ENCODE measurements around the gene MYH14.

The MYH14 gene

DNA sequence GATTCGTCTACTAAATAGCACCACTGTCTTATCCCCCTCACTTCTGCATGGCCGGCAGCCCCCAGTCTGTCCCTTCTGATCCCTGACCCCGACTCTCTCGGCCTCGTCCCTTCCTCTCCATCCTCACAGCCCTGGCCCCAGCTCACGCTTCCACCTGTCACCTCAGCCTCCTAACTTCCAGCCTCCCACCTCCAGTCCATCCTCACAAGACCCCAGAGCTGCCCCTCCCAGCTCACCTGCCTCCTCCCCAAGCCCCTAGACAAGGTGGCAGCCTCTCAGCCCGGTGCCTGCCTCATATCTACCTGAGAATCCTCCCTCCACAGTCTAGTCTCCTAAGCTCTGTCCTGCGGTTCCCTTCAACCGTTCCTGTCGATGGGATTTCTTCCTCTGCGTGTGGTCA, 115.7 kb downstream of the MYH14 start:
- 96% methylated on average over 11 of the region's 11 CpGs for WGBS (ENCODE audit: insufficient coverage)

DNA sequence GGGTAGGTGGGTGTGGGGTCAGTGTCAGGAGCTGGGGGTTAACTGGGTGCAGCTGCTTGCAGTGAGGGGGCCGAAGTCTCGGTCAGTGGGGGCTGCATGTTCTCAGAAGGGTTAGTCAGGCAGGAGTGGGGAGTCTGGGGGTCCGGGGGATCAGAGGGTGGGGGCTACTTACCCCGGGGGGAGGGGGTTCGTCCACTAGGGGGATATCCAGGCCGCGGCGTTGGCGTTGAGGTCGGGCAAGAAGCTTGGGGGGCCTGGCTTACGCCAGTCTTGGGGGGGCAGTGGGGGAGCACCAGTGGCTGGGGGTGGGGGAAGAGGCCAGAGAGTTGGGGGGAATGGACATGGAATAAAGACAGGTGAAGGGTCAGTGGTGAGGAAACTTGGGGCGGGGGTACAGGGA, 116.6 kb downstream of the MYH14 start:
- H3K9me3 ChIP-seq (ENCODE audit: control extremely low read depth in 1 of 5, control insufficient read depth in 4 of 5, insufficient read depth in 2 of 5, low read depth in 1 of 5, low read length in 4 of 5): peaks cover 0 to 7% (median 0%) of the 10 kb centered on the region in 5 experiments
- POLR2A ChIA-PET: no interaction called here
- no peaks in the 10 kb centered on the region for H3K36me3 ChIP-seq (ENCODE audit: control insufficient read depth in 4 of 4, insufficient read depth in 4 of 4, low read length in 3 of 4)
- no CpG with 5 or more reads among the region's 12 CpGs for WGBS (ENCODE audit: insufficient coverage)
- H3K4me3 ChIP-seq (ENCODE audit: control insufficient read depth in 1 of 7, extremely low read depth in 1 of 7, insufficient read depth in 4 of 7, low read depth in 2 of 7, low read length in 6 of 7): no peak overlapping the region
- peaks cover 0 to 2% (median 0%) of the 10 kb centered on the region in 4 experiments for H3K4me1 ChIP-seq (ENCODE audit: control extremely low read depth in 1 of 4, control insufficient read depth in 4 of 4, insufficient read depth in 4 of 4, low read length in 3 of 4)
- H3K27ac ChIP-seq (ENCODE audit: insufficient read depth in 1 of 2, low read depth in 1 of 2, low read length in 2 of 2, poor library complexity in 1 of 2, severe bottlenecking in 2 of 2): no peak overlapping the region
- CTCF ChIA-PET: no interaction called here
- H3K27me3 ChIP-seq (replicated peaks in 2 of 5; ENCODE audit: control insufficient read depth in 4 of 5, insufficient read depth in 5 of 5, low read length in 4 of 5): peaks cover 0 to 63% (median 7%) of the 10 kb centered on the region in 5 experiments
- no peak for DNase-seq

More for the DNA sequence above, 115.7 kb downstream of the MYH14 start:
- H3K27ac ChIP-seq (ENCODE audit: insufficient read depth in 1 of 2, low read depth in 1 of 2, low read length in 2 of 2, poor library complexity in 1 of 2, severe bottlenecking in 2 of 2): no peak overlapping the region
- no peak for DNase-seq
- peaks cover 0 to 2% (median 0%) of the 10 kb centered on the region in 4 experiments for H3K4me1 ChIP-seq (ENCODE audit: control extremely low read depth in 1 of 4, control insufficient read depth in 4 of 4, insufficient read depth in 4 of 4, low read length in 3 of 4)
- H3K27me3 ChIP-seq (replicated peaks in 2 of 5; ENCODE audit: control insufficient read depth in 4 of 5, insufficient read depth in 5 of 5, low read length in 4 of 5): peaks cover 0 to 63% (median 7%) of the 10 kb centered on the region in 5 experiments
- no peak overlapping the region for H3K4me3 ChIP-seq (ENCODE audit: control insufficient read depth in 1 of 7, extremely low read depth in 1 of 7, insufficient read depth in 4 of 7, low read depth in 2 of 7, low read length in 6 of 7)
- CTCF ChIA-PET: no interaction called here
- POLR2A ChIA-PET: no interaction called here
- H3K36me3 ChIP-seq (ENCODE audit: control insufficient read depth in 4 of 4, insufficient read depth in 4 of 4, low read length in 3 of 4): no peaks in the 10 kb centered on the region
- peaks cover 0 to 7% (median 0%) of the 10 kb centered on the region in 5 experiments for H3K9me3 ChIP-seq (ENCODE audit: control extremely low read depth in 1 of 5, control insufficient read depth in 4 of 5, insufficient read depth in 2 of 5, low read depth in 1 of 5, low read length in 4 of 5)

DNA sequence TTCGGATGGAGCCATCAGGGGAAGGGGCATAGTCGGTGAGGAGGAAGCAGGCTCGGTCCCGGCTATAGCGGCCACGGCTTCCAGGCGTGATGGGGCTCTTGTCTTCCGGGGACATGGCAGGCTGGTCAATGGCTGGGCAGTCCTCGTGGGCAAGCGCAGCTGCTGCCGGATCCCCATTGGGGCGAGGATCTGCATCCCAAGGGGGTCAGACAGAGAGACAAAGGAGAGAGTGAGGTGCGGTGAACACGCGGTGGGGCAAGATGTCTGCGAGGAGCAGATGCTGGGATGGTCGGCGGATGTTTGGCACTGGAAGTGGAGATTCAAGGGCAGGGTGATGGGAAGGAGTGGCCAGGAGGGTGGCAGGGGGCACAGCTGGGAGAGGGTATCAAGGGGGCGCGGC, 117.2 kb downstream of the MYH14 start:
- no peaks in the 10 kb centered on the region for H3K36me3 ChIP-seq (ENCODE audit: control insufficient read depth in 4 of 4, insufficient read depth in 4 of 4, low read length in 3 of 4)
- no peak for DNase-seq
- H3K4me3 ChIP-seq (ENCODE audit: control insufficient read depth in 1 of 7, extremely low read depth in 1 of 7, insufficient read depth in 4 of 7, low read depth in 2 of 7, low read length in 6 of 7): no peak overlapping the region
- 93% methylated on average over 15 of the region's 20 CpGs for WGBS (ENCODE audit: insufficient coverage)
- H3K4me1 ChIP-seq (ENCODE audit: control extremely low read depth in 1 of 4, control insufficient read depth in 4 of 4, insufficient read depth in 4 of 4, low read length in 3 of 4): peaks cover 0 to 4% (median 1%) of the 10 kb centered on the region in 4 experiments
- CTCF ChIA-PET: no interaction called here
- H3K27me3 ChIP-seq (replicated peaks in 2 of 5; ENCODE audit: control insufficient read depth in 4 of 5, insufficient read depth in 5 of 5, low read length in 4 of 5): peaks cover 0 to 62% (median 7%) of the 10 kb centered on the region in 5 experiments
- H3K9me3 ChIP-seq (ENCODE audit: control extremely low read depth in 1 of 5, control insufficient read depth in 4 of 5, insufficient read depth in 2 of 5, low read depth in 1 of 5, low read length in 4 of 5): peaks cover 0 to 7% (median 0%) of the 10 kb centered on the region in 5 experiments
- no peak overlapping the region for H3K27ac ChIP-seq (ENCODE audit: insufficient read depth in 1 of 2, low read depth in 1 of 2, low read length in 2 of 2, poor library complexity in 1 of 2, severe bottlenecking in 2 of 2)
- POLR2A ChIA-PET: no interaction called here

GRCh38 chr19:50321831-50322230, 118.4 kb downstream of the MYH14 start:
- ChIA-PET CTCF (no interaction called here), POLR2A (no interaction called here)
- Histone ChIP-seq H3K9me3 (ENCODE audit: control extremely low read depth in 1 of 5, control insufficient read depth in 4 of 5, insufficient read depth in 2 of 5, low read depth in 1 of 5, low read length in 4 of 5) (peaks cover 0 to 8% (median 0%) of the 10 kb centered on the region in 5 experiments), H3K27ac (ENCODE audit: insufficient read depth in 1 of 2, low read depth in 1 of 2, low read length in 2 of 2, poor library complexity in 1 of 2, severe bottlenecking in 2 of 2) (no peak overlapping the region), H3K4me3 (ENCODE audit: control insufficient read depth in 1 of 7, extremely low read depth in 1 of 7, insufficient read depth in 4 of 7, low read depth in 2 of 7, low read length in 6 of 7) (no peak overlapping the region), H3K4me1 (ENCODE audit: control extremely low read depth in 1 of 4, control insufficient read depth in 4 of 4, insufficient read depth in 4 of 4, low read length in 3 of 4) (peaks cover 0 to 7% (median 3%) of the 10 kb centered on the region in 4 experiments), H3K36me3 (ENCODE audit: control insufficient read depth in 4 of 4, insufficient read depth in 4 of 4, low read length in 3 of 4) (no peaks in the 10 kb centered on the region), H3K27me3 (replicated peaks in 2 of 5; ENCODE audit: control insufficient read depth in 4 of 5, insufficient read depth in 5 of 5, low read length in 4 of 5) (peaks cover 0 to 63% (median 16%) of the 10 kb centered on the region in 5 experiments)
- 100% methylated on average over 4 of the region's 4 CpGs for WGBS (ENCODE audit: insufficient coverage)
- DNase-seq: no peak

DNA sequence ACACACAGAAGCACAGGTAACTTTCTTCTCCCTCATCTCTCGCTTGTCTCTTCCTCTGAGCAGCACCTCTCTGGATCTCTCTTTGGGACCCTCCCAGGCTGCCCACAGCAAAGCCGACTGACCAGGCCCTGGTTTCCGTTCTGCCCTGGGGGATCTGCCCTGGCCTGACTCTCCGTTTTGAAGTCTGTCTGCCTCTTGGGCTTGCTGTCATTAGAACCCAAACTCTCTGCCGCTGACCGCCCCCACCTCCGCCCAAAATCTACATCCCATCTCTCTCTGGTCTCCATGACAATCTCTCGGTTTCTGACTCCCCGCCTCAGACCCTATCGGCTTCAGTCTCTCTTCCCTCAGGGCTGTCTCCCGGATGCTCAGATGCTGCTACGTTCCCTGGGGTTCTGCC, 118.8 kb downstream of the MYH14 start:
- CTCF ChIA-PET: no interaction called here
- no peaks in the 10 kb centered on the region for H3K36me3 ChIP-seq (ENCODE audit: control insufficient read depth in 4 of 4, insufficient read depth in 4 of 4, low read length in 3 of 4)
- H3K4me1 ChIP-seq (ENCODE audit: control extremely low read depth in 1 of 4, control insufficient read depth in 4 of 4, insufficient read depth in 4 of 4, low read length in 3 of 4): peaks cover 0 to 7% (median 3%) of the 10 kb centered on the region in 4 experiments
- H3K9me3 ChIP-seq (ENCODE audit: control extremely low read depth in 1 of 5, control insufficient read depth in 4 of 5, insufficient read depth in 2 of 5, low read depth in 1 of 5, low read length in 4 of 5): peaks cover 0 to 8% (median 0%) of the 10 kb centered on the region in 5 experiments
- no peak overlapping the region for H3K27ac ChIP-seq (ENCODE audit: insufficient read depth in 1 of 2, low read depth in 1 of 2, low read length in 2 of 2, poor library complexity in 1 of 2, severe bottlenecking in 2 of 2)
- no peak for DNase-seq
- 87% methylated on average over 9 of the region's 12 CpGs for WGBS (ENCODE audit: insufficient coverage)
- POLR2A ChIA-PET: no interaction called here
- H3K27me3 ChIP-seq (replicated peaks in 2 of 5; ENCODE audit: control insufficient read depth in 4 of 5, insufficient read depth in 5 of 5, low read length in 4 of 5): peaks cover 0 to 63% (median 20%) of the 10 kb centered on the region in 5 experiments
- no peak overlapping the region for H3K4me3 ChIP-seq (ENCODE audit: control insufficient read depth in 1 of 7, extremely low read depth in 1 of 7, insufficient read depth in 4 of 7, low read depth in 2 of 7, low read length in 6 of 7)

GRCh38 chr19:50322931-50323781, 119.7 kb downstream of the MYH14 start:
- ChIA-PET POLR2A (no interaction called here), CTCF (no interaction called here)
- H3K4me1 ChIP-seq (ENCODE audit: control extremely low read depth in 1 of 4, control insufficient read depth in 4 of 4, insufficient read depth in 4 of 4, low read length in 3 of 4): peaks cover 0 to 7% (median 3%) of the 10 kb centered on the region in 4 experiments
- peaks cover 0 to 63% (median 25%) of the 10 kb centered on the region in 5 experiments for H3K27me3 ChIP-seq (replicated peaks in 2 of 5; ENCODE audit: control insufficient read depth in 4 of 5, insufficient read depth in 5 of 5, low read length in 4 of 5)
- H3K4me3 ChIP-seq (ENCODE audit: control insufficient read depth in 1 of 7, extremely low read depth in 1 of 7, insufficient read depth in 4 of 7, low read depth in 2 of 7, low read length in 6 of 7): no peak overlapping the region
- H3K27ac ChIP-seq (ENCODE audit: insufficient read depth in 1 of 2, low read depth in 1 of 2, low read length in 2 of 2, poor library complexity in 1 of 2, severe bottlenecking in 2 of 2): no peak overlapping the region
- no peaks in the 10 kb centered on the region for H3K36me3 ChIP-seq (ENCODE audit: control insufficient read depth in 4 of 4, insufficient read depth in 4 of 4, low read length in 3 of 4)
- WGBS (ENCODE audit: insufficient coverage): 97% methylated on average over 45 of the region's 55 CpGs
- peaks cover 0 to 6% (median 0%) of the 10 kb centered on the region in 5 experiments for H3K9me3 ChIP-seq (ENCODE audit: control extremely low read depth in 1 of 5, control insufficient read depth in 4 of 5, insufficient read depth in 2 of 5, low read depth in 1 of 5, low read length in 4 of 5)
- DNase-seq: no peak

DNA sequence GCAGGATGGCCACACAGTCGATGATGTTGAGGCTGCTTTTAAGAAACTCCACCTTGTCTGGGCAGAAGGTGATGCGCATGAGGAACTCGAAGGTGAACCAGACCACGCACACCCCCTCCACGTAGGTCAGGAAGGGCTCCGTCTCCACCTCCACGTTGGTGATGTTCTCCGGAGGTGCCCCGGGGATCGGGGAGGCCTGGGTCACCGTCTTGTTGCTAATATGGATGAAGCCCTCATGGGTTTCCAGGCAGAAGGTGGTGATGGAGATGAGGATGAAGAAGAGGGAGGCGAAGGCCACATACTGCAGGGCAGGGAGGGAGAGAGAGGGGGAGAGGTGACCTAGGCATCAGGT, 120.3 kb downstream of the MYH14 start:
- CTCF ChIA-PET: no interaction called here
- H3K4me1 ChIP-seq (ENCODE audit: control extremely low read depth in 1 of 4, control insufficient read depth in 4 of 4, insufficient read depth in 4 of 4, low read length in 3 of 4): peaks cover 0 to 12% (median 4%) of the 10 kb centered on the region in 4 experiments
- no peaks in the 10 kb centered on the region for H3K36me3 ChIP-seq (ENCODE audit: control insufficient read depth in 4 of 4, insufficient read depth in 4 of 4, low read length in 3 of 4)
- 92% methylated on average over 10 of the region's 12 CpGs for WGBS (ENCODE audit: insufficient coverage)
- H3K27ac ChIP-seq (ENCODE audit: insufficient read depth in 1 of 2, low read depth in 1 of 2, low read length in 2 of 2, poor library complexity in 1 of 2, severe bottlenecking in 2 of 2): no peak overlapping the region
- POLR2A ChIA-PET: no interaction called here
- peaks cover 0 to 63% (median 25%) of the 10 kb centered on the region in 5 experiments for H3K27me3 ChIP-seq (replicated peaks in 2 of 5; ENCODE audit: control insufficient read depth in 4 of 5, insufficient read depth in 5 of 5, low read length in 4 of 5)
- peaks cover 0 to 6% (median 0%) of the 10 kb centered on the region in 5 experiments for H3K9me3 ChIP-seq (ENCODE audit: control extremely low read depth in 1 of 5, control insufficient read depth in 4 of 5, insufficient read depth in 2 of 5, low read depth in 1 of 5, low read length in 4 of 5)
- no peak overlapping the region for H3K4me3 ChIP-seq (ENCODE audit: control insufficient read depth in 1 of 7, extremely low read depth in 1 of 7, insufficient read depth in 4 of 7, low read depth in 2 of 7, low read length in 6 of 7)
- no peak for DNase-seq
